Coronary artery (tissue), 2 donors: ENCODE data around the gene IGFBP6.

Source experiments
- DNase-seq: peaks from one replicate; pipeline ENCODE4 v3.0.0-alpha.2; 2017; ENCODE audit warnings: low spot score
- H3K27ac ChIP-seq, 2 donors: fragments of 200-600 bp; sonication (generic); one replicate each; pipeline ENCODE4 v1.5.1; 2016 to 2019
- H3K4me3 ChIP-seq: fragments of 200-600 bp; sonication (generic); 2 replicates; pipeline ENCODE4 v1.5.1; 2016; ENCODE audit warnings: mild to moderate bottlenecking, moderate library complexity
- TF ChIP-seq, protein P1 (sequence below): fragments of 200-600 bp; sonication (generic); IDR thresholded peaks from one replicate; pipeline ENCODE4 v1.5.1; 2019; ENCODE audit warnings: antibody characterized with exemption

IGFBP6 gene

DNA sequence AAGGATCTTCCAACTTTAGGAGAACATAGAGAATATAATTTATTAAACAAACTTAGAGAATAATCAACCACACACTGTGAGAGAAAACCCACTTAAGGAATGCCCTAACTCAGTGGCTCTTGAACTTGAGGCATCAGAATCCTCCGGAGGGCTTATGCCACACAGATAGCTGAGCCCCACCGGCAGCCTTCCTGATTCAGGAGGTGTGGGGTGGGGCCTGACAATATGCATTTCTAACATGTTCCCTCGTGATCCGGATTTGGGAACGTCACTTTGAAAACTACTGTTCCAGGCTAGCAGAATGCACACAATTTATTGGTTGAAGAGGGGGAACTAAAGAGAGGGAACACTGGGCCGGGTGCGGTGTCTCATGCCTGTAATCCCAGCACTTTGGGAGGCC is 3.8 kb downstream of the IGFBP6 start:
- Histone ChIP-seq H3K4me3 (no peak overlapping the region), H3K27ac (no peak overlapping the region)
- TF ChIP-seq, protein P1, sequence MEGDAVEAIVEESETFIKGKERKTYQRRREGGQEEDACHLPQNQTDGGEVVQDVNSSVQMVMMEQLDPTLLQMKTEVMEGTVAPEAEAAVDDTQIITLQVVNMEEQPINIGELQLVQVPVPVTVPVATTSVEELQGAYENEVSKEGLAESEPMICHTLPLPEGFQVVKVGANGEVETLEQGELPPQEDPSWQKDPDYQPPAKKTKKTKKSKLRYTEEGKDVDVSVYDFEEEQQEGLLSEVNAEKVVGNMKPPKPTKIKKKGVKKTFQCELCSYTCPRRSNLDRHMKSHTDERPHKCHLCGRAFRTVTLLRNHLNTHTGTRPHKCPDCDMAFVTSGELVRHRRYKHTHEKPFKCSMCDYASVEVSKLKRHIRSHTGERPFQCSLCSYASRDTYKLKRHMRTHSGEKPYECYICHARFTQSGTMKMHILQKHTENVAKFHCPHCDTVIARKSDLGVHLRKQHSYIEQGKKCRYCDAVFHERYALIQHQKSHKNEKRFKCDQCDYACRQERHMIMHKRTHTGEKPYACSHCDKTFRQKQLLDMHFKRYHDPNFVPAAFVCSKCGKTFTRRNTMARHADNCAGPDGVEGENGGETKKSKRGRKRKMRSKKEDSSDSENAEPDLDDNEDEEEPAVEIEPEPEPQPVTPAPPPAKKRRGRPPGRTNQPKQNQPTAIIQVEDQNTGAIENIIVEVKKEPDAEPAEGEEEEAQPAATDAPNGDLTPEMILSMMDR: no peak
- DNase-seq: no peak

DNA sequence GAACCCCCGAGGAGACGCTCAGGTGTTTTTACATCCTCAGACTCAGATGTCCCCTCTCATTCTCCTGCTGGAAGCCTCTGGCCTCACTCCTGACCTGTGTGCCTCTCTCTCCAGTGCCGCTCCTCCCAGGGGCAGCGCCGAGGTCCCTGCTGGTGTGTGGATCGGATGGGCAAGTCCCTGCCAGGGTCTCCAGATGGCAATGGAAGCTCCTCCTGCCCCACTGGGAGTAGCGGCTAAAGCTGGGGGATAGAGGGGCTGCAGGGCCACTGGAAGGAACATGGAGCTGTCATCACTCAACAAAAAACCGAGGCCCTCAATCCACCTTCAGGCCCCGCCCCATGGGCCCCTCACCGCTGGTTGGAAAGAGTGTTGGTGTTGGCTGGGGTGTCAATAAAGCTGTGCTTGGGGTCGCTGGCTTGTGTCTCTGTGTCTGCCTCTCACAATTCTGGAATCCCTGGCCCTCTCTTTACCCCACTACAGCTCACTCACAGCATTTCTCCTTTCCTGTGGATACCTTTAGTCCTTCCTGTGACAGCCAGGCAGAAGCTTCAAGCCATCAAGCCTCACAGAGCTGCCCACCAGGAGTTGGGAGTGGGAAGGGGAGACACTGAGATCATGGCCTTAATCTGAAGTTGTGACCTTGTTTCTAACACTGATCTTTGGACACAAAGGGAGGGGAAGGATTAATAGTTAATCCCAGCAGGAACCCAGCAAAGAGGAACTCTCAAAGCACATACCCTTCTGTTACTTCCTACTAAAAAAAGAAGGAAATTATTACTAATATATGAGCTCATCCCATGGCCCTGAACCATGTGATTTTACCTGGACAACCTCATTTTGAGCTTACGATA is 4.7 kb downstream of the IGFBP6 start:
- Histone ChIP-seq H3K27ac (peak overlapping the region in 1 of 2 donors; percentile 47), H3K4me3 (no peak overlapping the region)

DNA sequence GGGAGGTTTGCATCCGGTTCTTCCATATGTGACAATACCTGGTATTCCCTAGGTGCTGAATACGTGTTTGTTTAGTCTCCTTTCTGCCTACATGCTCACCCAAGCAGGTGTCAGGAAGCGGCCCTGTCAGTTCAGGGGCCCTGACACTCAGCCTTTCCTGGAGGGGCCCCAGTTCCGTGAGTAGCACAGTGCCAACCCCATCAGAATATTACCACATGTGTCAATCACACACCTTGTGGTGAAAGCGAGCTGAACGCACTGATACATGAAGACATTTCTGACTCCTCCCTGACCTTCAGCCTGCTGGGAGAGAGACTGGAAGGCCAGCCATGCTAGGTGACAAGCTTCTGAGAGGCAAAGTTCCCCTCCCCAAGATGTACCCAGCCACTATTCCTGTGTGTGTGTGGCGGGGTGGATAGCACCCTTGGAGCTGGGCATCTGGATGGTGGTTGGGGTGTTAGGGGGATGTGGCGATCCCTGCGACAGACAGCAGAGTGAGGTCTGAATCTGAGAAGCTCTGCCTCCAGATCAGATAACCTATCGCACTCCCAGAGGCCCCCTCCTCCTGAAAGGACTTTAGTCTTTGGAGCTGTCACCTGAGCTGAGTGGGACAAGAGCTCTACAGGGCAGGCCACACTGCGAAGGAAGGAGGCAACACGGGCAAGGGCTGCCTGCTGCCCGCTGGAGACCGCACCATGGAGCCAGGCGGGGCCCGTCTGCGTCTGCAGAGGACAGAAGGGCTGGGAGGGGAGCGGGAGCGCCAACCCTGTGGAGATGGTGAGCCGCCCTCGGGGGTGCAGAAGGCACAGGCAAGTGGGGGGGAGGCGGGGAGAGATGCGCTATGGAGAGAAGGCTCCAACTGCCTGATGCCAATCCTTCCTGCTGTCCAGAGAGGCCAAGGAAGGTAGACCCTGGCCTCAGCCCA is 5.7 kb downstream of the IGFBP6 start, which contains the start of gene SOAT2:
Gene SOAT2, plus strand, starts transcription at position 604 of the 925 bp plus-strand sequence. Its CDS starts 92 bp downstream, at position 696.
- DNase-seq: no peak
- peak within 1 kb of the TSS in 1 of 2 donors; percentile 51 for H3K27ac ChIP-seq
- no peak within 1 kb of the TSS for H3K4me3 ChIP-seq
- TF ChIP-seq, protein P1: no peak

More for the DNA sequence above, 4.7 kb downstream of the IGFBP6 start:
- TF ChIP-seq, protein P1: no peak
- no peak for DNase-seq

DNA sequence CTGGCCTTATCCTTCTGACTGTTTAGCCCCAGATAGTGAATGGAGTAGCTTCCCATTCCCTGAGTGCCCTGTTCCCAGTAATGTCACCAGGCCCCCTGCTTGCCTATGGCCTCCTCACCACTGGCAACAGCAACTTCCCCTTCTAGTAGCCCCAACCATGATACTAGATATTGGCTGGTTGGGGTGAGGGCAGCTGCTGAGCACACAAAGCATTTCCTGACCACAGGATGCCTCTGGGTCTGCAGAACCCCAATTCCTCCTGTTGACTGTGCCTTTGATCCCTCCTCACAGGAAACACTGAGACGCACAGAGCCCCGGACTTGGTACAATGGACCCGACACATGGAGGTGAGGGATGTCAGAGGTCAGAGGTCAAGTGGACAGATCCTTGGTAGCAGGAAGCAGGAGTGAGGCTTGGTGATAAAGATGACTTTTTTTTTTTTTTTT is 6.4 kb downstream of the IGFBP6 start:
- TF ChIP-seq, protein P1: no peak
- H3K4me3 ChIP-seq: no peak overlapping the region
- H3K27ac ChIP-seq: peak overlapping the region in 1 of 2 donors; percentile 51
- no peak for DNase-seq

DNA sequence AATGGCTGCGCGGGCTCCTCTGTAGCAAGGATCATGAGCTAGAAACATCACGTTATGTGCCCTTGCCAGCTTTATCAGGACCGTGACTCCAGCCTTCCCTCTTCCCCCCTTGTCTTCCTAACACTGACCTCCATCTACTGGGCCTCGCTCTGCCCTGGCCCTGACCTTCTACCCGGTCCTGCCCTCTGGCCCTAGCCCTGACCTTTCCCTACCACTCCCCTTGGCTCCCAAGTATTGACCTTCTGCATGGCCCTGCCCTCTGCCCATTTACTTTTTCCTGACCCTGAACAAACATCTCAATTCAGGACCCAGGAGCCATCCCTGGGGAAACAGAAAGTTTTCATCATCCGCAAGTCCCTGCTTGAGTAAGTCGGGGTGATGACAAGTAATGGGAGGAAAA is 7.8 kb downstream of the IGFBP6 start:
- Histone ChIP-seq H3K4me3 (no peak overlapping the region), H3K27ac (no peak overlapping the region)
- no peak for DNase-seq
- TF ChIP-seq, protein P1: no peak

DNA sequence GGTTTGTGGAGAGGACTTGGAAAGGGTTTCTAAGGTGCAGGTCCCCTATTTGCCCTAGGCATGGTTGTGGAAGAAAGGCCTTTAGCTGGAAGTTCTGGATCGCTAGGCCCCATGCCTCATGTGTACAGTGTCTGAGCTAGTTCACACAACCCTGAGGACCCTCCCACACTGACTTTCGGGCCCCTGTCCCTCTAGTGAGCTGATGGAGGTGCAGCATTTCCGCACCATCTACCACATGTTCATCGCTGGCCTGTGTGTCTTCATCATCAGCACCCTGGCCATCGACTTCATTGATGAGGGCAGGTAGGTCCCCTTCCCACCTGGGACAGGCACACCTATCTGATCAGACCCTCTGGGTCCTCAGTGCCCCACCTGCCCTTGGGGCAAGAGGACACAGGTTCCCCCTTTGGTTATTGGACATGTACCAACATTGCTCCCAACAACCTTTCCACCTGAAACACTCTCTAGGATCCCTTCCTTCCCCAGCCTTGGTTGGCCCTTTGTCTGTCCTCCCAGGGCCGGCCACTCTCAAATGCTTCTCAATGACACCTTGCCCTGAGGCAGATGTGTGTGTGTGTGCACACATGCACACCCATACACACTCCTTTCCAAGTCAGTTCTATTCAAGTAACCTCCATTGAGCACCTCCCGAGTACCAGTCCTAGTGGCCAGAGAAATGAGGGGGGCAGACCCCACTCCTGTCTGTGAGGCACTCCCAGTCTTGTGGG is 8.4 kb downstream of the IGFBP6 start:
- peak overlapping the region in 1 of 2 donors; percentile 16 for H3K27ac ChIP-seq
- TF ChIP-seq, protein P1: no peak
- no peak overlapping the region for H3K4me3 ChIP-seq
- DNase-seq: no peak
